Fibroblast of skin of left biceps (primary cell): ENCODE measurements around the gene SNAI1.
"Not testable (repeated sequence)": the region's sequence is repeated elsewhere in the genome, so short reads cannot be mapped to it uniquely, and the experiment has no call there.

Source experiments
- DNase-seq, 2 experiments: peaks; one replicate each; pipeline ENCODE4 v3.0.0-alpha.2; 2013; ENCODE audit warnings: low read depth in 2 of 2

SNAI1 gene

GRCh38 chr20:49964964-49965780, 17.6 kb upstream of the SNAI1 start:
- no peak for DNase-seq

GRCh38 chr20:49965781-49966305, 16.9 kb upstream of the SNAI1 start:
- DNase-seq, result no peak

- DNase-seq, result no peak
Measured at GRCh38 chr20:49966861-49967260, 15.9 kb upstream of the SNAI1 start.

- DNase-seq, result no peak
Measured at GRCh38 chr20:49969234-49969633, 13.5 kb upstream of the SNAI1 start.

GRCh38 chr20:49969946-49970345, 12.8 kb upstream of the SNAI1 start:
- DNase-seq, result no peak

- no peak for DNase-seq
Measured at GRCh38 chr20:49970498-49970897, 12.3 kb upstream of the SNAI1 start.

- no peak for DNase-seq
Measured at GRCh38 chr20:49973981-49974380, 8.8 kb upstream of the SNAI1 start.

GRCh38 chr20:49976542-49976941, 6.2 kb upstream of the SNAI1 start:
- DNase-seq, result no peak

- not testable (repeated sequence) for DNase-seq
Measured at GRCh38 chr20:49977740-49978139, 5.0 kb upstream of the SNAI1 start.

GRCh38 chr20:49978685-49979029, 4.1 kb upstream of the SNAI1 start:
- no peak for DNase-seq

- no peak for DNase-seq
Measured at GRCh38 chr20:49979030-49979832, 3.5 kb upstream of the SNAI1 start.

- DNase-seq, result no peak
Measured at GRCh38 chr20:49980140-49981008, 2.4 kb upstream of the SNAI1 start.

- DNase-seq, result no peak
Measured at GRCh38 chr20:49981218-49982071, 1.3 kb upstream of the SNAI1 start.

- no peak for DNase-seq
Measured at GRCh38 chr20:49982072-49982345, 771 bp upstream of the SNAI1 start.

GRCh38 chr20:49983123-49983847, 505 bp downstream of the SNAI1 start:
- no peak for DNase-seq

- no peak for DNase-seq
Measured at GRCh38 chr20:49983848-49984408, 1.1 kb downstream of the SNAI1 start.

- DNase-seq, result no peak
Measured at GRCh38 chr20:49984426-49985153, 1.8 kb downstream of the SNAI1 start.

- no peak for DNase-seq
Measured at GRCh38 chr20:49985157-49985556, 2.4 kb downstream of the SNAI1 start.

GRCh38 chr20:49985617-49986016, 2.8 kb downstream of the SNAI1 start:
- no peak for DNase-seq

- DNase-seq, result no peak
Measured at GRCh38 chr20:49986049-49986448, 3.3 kb downstream of the SNAI1 start.
